22Rv1 (cell line): Measurements from ENCODE around the gene SLC33A1.

Experiments
- H3K27ac ChIP-seq: fragments of 450-650 bp; 2 replicates; pipeline ENCODE4 v1.5.1; 2017
- ZFX ChIP-seq: fragments of 450-650 bp; IDR thresholded peaks from 2 replicates; pipeline ENCODE4 v1.6.1; 2017; ENCODE audit warnings: antibody characterized with exemption, borderline replicate concordance
- TF ChIP-seq, protein P1 (sequence below): fragments of 450-650 bp; IDR thresholded peaks from 2 replicates; pipeline ENCODE4 v1.5.1; 2017; ENCODE audit warnings: mild to moderate bottlenecking

SLC33A1 gene

DNA sequence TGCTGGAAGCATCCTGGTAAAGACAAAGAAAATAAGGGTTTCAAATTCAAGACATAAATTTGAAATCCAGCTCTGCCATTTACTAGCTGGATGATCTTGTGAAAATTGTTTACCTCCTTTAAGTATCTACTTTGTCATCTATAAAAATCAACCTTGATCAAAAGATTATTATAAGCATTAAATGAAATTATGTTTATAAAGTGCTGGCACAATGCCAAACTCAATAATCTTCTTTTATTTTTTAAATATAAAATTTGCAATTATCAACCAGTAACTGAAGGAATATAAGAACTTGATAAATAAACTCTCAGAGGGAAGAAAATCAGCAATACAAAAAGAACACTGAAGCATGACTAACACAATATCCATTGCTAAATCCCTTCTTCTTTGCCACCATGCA is 73.9 kb downstream of the SLC33A1 start:
- TF ChIP-seq, protein P1, sequence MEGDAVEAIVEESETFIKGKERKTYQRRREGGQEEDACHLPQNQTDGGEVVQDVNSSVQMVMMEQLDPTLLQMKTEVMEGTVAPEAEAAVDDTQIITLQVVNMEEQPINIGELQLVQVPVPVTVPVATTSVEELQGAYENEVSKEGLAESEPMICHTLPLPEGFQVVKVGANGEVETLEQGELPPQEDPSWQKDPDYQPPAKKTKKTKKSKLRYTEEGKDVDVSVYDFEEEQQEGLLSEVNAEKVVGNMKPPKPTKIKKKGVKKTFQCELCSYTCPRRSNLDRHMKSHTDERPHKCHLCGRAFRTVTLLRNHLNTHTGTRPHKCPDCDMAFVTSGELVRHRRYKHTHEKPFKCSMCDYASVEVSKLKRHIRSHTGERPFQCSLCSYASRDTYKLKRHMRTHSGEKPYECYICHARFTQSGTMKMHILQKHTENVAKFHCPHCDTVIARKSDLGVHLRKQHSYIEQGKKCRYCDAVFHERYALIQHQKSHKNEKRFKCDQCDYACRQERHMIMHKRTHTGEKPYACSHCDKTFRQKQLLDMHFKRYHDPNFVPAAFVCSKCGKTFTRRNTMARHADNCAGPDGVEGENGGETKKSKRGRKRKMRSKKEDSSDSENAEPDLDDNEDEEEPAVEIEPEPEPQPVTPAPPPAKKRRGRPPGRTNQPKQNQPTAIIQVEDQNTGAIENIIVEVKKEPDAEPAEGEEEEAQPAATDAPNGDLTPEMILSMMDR, result no peak
- TF ChIP-seq ZFX, result no peak

DNA sequence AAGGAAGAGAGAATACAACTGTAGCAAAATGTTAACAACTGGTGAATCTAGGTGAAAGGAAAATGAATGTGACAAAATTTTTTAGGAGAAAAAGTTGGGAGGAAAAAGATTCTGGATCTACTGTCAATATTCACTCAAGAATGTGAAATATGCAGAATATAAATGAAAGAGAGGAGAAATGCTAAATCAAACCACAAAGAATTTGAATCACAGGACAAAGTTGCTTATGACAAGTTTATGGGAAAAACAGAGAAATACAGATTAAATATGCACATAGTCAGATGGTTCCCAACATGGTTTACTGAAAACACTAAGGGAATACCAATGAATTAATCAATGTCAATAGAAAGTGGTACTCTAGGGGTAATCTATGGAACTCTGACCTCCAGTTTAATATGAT is 75.8 kb downstream of the SLC33A1 start:
- TF ChIP-seq, protein P1, result no peak
- no peak overlapping the region for H3K27ac ChIP-seq

More for the DNA sequence above, 73.9 kb downstream of the SLC33A1 start:
- H3K27ac ChIP-seq, result no peak overlapping the region

DNA sequence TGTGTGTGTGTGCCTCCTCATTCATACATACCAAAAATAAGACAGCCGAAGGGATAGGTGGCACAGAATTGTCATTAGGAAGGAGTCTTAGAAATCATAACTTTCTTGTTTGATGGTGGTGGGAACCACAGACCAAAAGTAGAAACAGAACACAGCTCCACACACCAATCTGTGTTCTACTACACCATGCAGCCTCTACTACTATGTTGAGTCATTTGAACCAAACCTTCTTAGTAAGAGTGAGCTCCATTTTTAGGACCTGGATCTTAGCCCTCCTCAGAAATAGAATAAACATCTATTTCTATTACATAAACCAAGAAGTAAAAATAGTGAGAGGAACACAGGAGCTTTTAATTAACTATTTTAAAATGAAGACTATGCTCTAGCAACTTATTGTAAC is 81.4 kb downstream of the SLC33A1 start:
- no peak for TF ChIP-seq ZFX
- TF ChIP-seq, protein P1, result no peak
- H3K27ac ChIP-seq, result no peak overlapping the region

DNA sequence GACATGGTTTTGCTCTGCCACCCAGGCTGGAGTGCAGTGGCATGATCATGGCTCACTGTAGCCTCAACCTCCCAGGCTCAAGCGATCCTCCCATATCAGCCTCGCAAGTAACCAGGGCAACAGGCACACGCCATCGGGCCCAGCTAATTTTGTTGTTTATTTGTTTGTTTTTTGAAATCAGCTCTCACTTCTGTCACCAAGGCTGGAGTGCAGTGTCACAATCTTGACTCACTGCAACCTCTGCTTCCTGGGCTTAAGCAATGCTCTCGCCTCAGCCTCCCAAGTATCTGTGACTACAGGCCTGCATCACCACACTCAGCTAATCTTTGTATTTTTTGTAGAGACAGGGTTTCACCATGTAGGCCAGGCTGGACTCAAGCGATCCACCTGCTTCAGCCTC is 83.1 kb downstream of the SLC33A1 start:
- no peak overlapping the region for H3K27ac ChIP-seq
- TF ChIP-seq, protein P1, result no peak
- no peak for TF ChIP-seq ZFX
